Naive thymus-derived CD4-positive, alpha-beta T cell (primary cell): ENCODE results near the gene GPR161. TPM values are rescaled to one million over a fixed set of nuclear protein-coding genes. Genes with fewer than 3 reads are reported as not detected.
A peak's percentile ranks its signal among the peaks of the same experiment; 100 is the strongest.

Experiments
- ATAC-seq: fragments of 150-1000 bp; cut with Tn5 transposase; 2 replicates; pipeline ENCODE4 v1.10.0; 2021; ENCODE audit warnings: mild to moderate bottlenecking, moderate library complexity
- CTCF ChIA-PET: fragments of 350-600 bp; sonication (Branson Sonifier 250); formaldehyde crosslinking; loops from one replicate; lab custom pipeline; 2021; ENCODE audit warnings: antibody characterized with exemption; lab: Charles Lee
- POLR2A ChIA-PET: fragments of 350-600 bp; sonication (Branson Sonifier 250); formaldehyde crosslinking; loops from one replicate; lab custom pipeline; 2021; ENCODE audit warnings: antibody characterized with exemption, inconsistent platforms; lab: Charles Lee
- DNase-seq, 9 donors: peaks; one replicate each; pipeline versions ENCODE4 v3.0.0 to v3.0.0-alpha.2; 2020 to 2022; ENCODE audit warnings: mixed read lengths in 1 of 9
- H3K27ac ChIP-seq: one replicate; pipeline ENCODE4 v1.7.0; 2013; ENCODE audit warnings: mild to moderate bottlenecking, low read depth, low read length, moderate library complexity
- H3K27me3 ChIP-seq, 2 donors: one replicate each; pipeline ENCODE4 v1.7.0; 2013; ENCODE audit warnings: low read length in 2 of 2, mild to moderate bottlenecking in 2 of 2, moderate library complexity in 2 of 2; ENCODE audit not compliant: control insufficient read depth in 2 of 2, insufficient read depth in 2 of 2
- H3K36me3 ChIP-seq, 3 experiments: 1 replicate in 2 of 3; 2 replicates in 1 of 3; pipeline ENCODE4 v1.7.0; 2013; ENCODE audit warnings: low read length in 3 of 3, mild to moderate bottlenecking in 3 of 3, moderate library complexity in 1 of 3; ENCODE audit not compliant: insufficient read depth in 3 of 3, control insufficient read depth in 2 of 3
- H3K4me1 ChIP-seq, 2 donors: one replicate each; pipeline ENCODE4 v1.7.0; 2013; ENCODE audit warnings: low read length in 2 of 2, mild to moderate bottlenecking in 2 of 2, moderate library complexity in 1 of 2; ENCODE audit not compliant: control insufficient read depth in 2 of 2, insufficient read depth in 2 of 2
- H3K4me3 ChIP-seq: 2 replicates; pipeline ENCODE4 v1.7.0; 2013; ENCODE audit warnings: mild to moderate bottlenecking, low read length
- H3K9me3 ChIP-seq, 3 experiments: 1 replicate in 2 of 3; 2 replicates in 1 of 3; pipeline ENCODE4 v1.7.0; 2013; ENCODE audit warnings: low read length in 3 of 3; ENCODE audit not compliant: control insufficient read depth in 2 of 3
- H3K27ac Mint-ChIP-seq, 9 donors: one replicate each; pipeline ENCODE4 v1.8.0; 2020 to 2022; ENCODE audit warnings: mixed read lengths in 9 of 9, mild to moderate bottlenecking in 8 of 9, moderate library complexity in 5 of 9, inconsistent platforms in 2 of 9
- H3K27me3 Mint-ChIP-seq, 5 donors: one replicate each; pipeline ENCODE4 v1.8.0; 2021 to 2022; ENCODE audit warnings: mixed read lengths in 5 of 5, mild to moderate bottlenecking in 1 of 5
- H3K36me3 Mint-ChIP-seq, 5 donors: one replicate each; pipeline ENCODE4 v1.8.0; 2020 to 2022; ENCODE audit warnings: mixed read lengths in 5 of 5, mild to moderate bottlenecking in 3 of 5, inconsistent platforms in 1 of 5
- H3K4me1 Mint-ChIP-seq, 7 donors: one replicate each; pipeline ENCODE4 v1.8.0; 2020 to 2022; ENCODE audit warnings: mixed read lengths in 7 of 7, mild to moderate bottlenecking in 3 of 7, inconsistent platforms in 1 of 7
- H3K4me3 Mint-ChIP-seq, 10 donors: one replicate each; pipeline ENCODE4 v1.8.0; 2020 to 2022; ENCODE audit warnings: mild to moderate bottlenecking in 10 of 10, mixed read lengths in 10 of 10, moderate library complexity in 6 of 10, inconsistent platforms in 2 of 10
- H3K9me3 Mint-ChIP-seq, 11 donors: one replicate each; pipeline ENCODE4 v1.8.0; 2020 to 2022; ENCODE audit warnings: mixed read lengths in 11 of 11, mild to moderate bottlenecking in 4 of 11, inconsistent platforms in 1 of 11, moderate library complexity in 1 of 11
- intact Hi-C, 2 donors: fragments of 100-400 bp; cut with micrococcal nuclease; formaldehyde crosslinking; loops; one replicate each; pipeline ENCODE4 v1.15.1; 2023
- polyA plus RNA-seq, 2 donors: library from polyadenylated mRNA; unstranded; fragments of 300-500 nt; fragmentation: Illumina TruSeq; gene quantifications; one replicate each; pipeline ENCODE4 v1.2.3, GENCODE V29; 2021
- total RNA-seq, 6 experiments: library from RNA in 5 of 6; stranded (reverse) in 5 of 6; gene quantifications; 1 replicate in 5 of 6; 2 replicates in 1 of 6; pipeline ENCODE4 v1.2.3 and lab custom pipeline; 2021 to 2026

The GPR161 gene
- total and polyA plus RNA-seq, 7 experiments from 2014 or later: 0.05 to 0.60 (median 0.17) TPM; not detected in 3

- ChIA-PET CTCF (no interaction called here), POLR2A (no interaction called here)
- Histone ChIP-seq H3K27ac (no peak overlapping the region), H3K4me1 (no peaks in the 10 kb centered on the region), H3K9me3 (no peaks in the 10 kb centered on the region), H3K27me3 (no peaks in the 10 kb centered on the region), H3K36me3 (no peaks in the 10 kb centered on the region), H3K4me3 (no peak overlapping the region)
- no peak for ATAC-seq
- H3K36me3 Mint-ChIP-seq: no peaks in the 10 kb centered on the region
- intact Hi-C loops: no loop called here
- H3K4me1 Mint-ChIP-seq: peaks cover 0 to 1% (median 0%) of the 10 kb centered on the region in 7 donors
- peaks cover 0 to 10% (median 2%) of the 10 kb centered on the region in 11 donors for H3K9me3 Mint-ChIP-seq
- DNase-seq: no peak
- peaks cover 18 to 32% (median 29%) of the 10 kb centered on the region in 5 donors for H3K27me3 Mint-ChIP-seq
- H3K4me3 Mint-ChIP-seq: no peak overlapping the region
- H3K27ac Mint-ChIP-seq: no peak overlapping the region
These were observed 17.0 kb downstream of the GPR161 start for GRCh38 chr1:168119750-168120149.

DNA sequence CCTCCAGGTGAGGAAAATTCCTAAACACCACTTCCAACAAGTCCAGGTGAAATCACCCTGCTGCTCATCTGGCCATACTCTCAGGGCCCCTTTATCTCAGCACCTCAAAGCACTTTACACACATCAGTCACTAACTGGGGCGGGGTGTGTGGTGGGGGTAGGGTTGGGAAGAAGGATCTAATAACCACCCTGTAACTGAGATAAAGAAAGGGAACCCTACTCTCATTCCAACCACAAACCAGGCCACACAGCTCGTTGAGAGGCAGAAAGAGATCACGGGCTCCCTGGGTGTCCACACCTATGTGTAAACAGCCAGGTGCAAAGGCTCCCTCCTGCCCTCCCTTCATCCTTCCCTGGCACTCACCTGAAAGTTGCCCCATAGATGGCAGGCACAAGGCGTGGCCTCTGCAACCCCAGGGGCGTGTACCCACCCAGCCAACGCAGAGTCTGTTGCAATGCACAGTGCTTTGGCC lies 20.4 kb downstream of the GPR161 start:
- Mint-ChIP-seq H3K36me3 (no peaks in the 10 kb centered on the region), H3K27ac (peak overlapping the region in 1 of 9 donors; percentile 52), H3K9me3 (peaks cover 0 to 10% (median 2%) of the 10 kb centered on the region in 11 donors), H3K4me3 (no peak overlapping the region), H3K27me3 (peaks cover 5 to 18% (median 16%) of the 10 kb centered on the region in 5 donors), H3K4me1 (peaks cover 0 to 1% (median 0%) of the 10 kb centered on the region in 7 donors)
- Histone ChIP-seq H3K27me3 (no peaks in the 10 kb centered on the region), H3K4me1 (no peaks in the 10 kb centered on the region), H3K4me3 (no peak overlapping the region), H3K27ac (no peak overlapping the region), H3K9me3 (no peaks in the 10 kb centered on the region), H3K36me3 (no peaks in the 10 kb centered on the region)
- no peak for ATAC-seq
- DNase-seq: no peak
- POLR2A ChIA-PET: no interaction called here
- CTCF ChIA-PET: no interaction called here
- intact Hi-C loops: no loop called here

DNA sequence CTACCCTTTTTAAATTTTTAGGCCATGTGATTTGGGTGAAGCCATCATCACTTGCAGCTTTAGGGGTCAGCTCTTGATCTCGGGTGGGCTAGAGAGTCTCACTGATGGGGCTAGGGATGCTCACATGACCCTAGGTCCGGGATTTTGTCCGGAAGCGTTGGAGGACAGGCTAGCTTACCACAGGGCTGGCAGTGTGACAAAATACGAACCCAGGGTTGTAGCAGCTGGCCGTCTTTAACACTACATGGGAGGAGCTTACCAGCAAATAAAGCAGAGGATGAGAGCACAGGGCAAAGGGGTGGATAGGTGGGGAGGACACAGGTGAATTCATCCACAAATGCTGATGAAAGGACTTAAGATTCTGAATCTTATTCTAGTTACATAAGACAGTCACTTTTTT lies 21.9 kb downstream of the GPR161 start:
- peaks cover 0 to 1% (median 0%) of the 10 kb centered on the region in 7 donors for H3K4me1 Mint-ChIP-seq
- CTCF ChIA-PET: no interaction called here
- no peak overlapping the region for H3K27ac Mint-ChIP-seq
- Histone ChIP-seq H3K36me3 (no peaks in the 10 kb centered on the region), H3K27ac (no peak overlapping the region), H3K4me1 (no peaks in the 10 kb centered on the region), H3K4me3 (no peak overlapping the region), H3K9me3 (no peaks in the 10 kb centered on the region), H3K27me3 (no peaks in the 10 kb centered on the region)
- H3K27me3 Mint-ChIP-seq: peaks cover 5 to 17% (median 10%) of the 10 kb centered on the region in 5 donors
- POLR2A ChIA-PET: no interaction called here
- H3K9me3 Mint-ChIP-seq: peaks cover 0 to 8% (median 2%) of the 10 kb centered on the region in 11 donors
- ATAC-seq (no peak), DNase-seq (no peak)
- no peaks in the 10 kb centered on the region for H3K36me3 Mint-ChIP-seq
- no peak overlapping the region for H3K4me3 Mint-ChIP-seq
- intact Hi-C loops: no loop called here

- Histone ChIP-seq H3K4me1 (no peaks in the 10 kb centered on the region), H3K9me3 (no peaks in the 10 kb centered on the region), H3K27me3 (no peaks in the 10 kb centered on the region), H3K4me3 (no peak overlapping the region), H3K27ac (no peak overlapping the region), H3K36me3 (no peaks in the 10 kb centered on the region)
- Mint-ChIP-seq H3K27me3 (peaks cover 0 to 8% (median 4%) of the 10 kb centered on the region in 5 donors), H3K4me1 (peaks cover 0 to 1% (median 0%) of the 10 kb centered on the region in 7 donors), H3K27ac (no peak overlapping the region), H3K36me3 (no peaks in the 10 kb centered on the region), H3K9me3 (peaks cover 0 to 2% (median 0%) of the 10 kb centered on the region in 11 donors), H3K4me3 (no peak overlapping the region)
- no peak for ATAC-seq
- ChIA-PET POLR2A (no interaction called here), CTCF (no interaction called here)
- peak in 1 of 9 donors; percentile 41 for DNase-seq
- intact Hi-C loops: no loop called here
These were observed 23.9 kb downstream of the GPR161 start for GRCh38 chr1:168112673-168113305.

DNA sequence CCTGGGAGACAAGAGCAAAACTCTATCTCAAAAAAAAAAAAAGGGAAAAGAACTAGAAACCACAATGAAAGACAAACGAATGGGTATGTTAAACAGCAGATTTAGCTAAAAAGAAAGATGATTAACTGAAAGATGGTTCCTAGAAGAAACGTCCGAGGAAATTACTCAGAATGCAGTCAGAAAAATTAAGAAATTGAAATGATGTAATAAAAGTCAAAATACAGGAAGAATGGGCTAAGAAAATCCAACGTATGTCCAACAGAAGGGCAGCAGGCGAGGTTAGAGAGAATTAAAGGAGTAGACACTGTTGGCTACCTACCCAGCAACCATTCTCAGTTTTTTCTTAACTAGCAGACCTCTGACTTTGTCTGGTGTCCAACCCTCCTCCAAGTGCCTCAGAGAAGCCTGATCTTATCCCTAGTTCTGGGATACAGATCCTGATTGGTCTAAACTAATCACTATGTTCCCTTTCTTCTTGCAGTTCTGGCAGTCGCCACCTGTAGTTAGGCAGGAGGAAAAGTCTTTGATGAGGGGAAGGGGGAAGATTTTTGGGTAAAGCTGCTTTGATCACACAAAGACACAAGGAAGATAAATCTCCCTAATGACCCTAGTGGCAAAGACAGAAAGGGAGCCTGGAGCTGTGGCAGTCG lies 25.7 kb downstream of the GPR161 start:
- no peak overlapping the region for H3K27ac ChIP-seq
- Mint-ChIP-seq H3K4me1 (peaks cover 0 to 1% (median 0%) of the 10 kb centered on the region in 7 donors), H3K27me3 (peaks cover 0 to 5% (median 0%) of the 10 kb centered on the region in 5 donors), H3K4me3 (no peak overlapping the region), H3K27ac (no peak overlapping the region), H3K9me3 (peaks cover 0 to 2% (median 0%) of the 10 kb centered on the region in 11 donors), H3K36me3 (no peaks in the 10 kb centered on the region)
- ATAC-seq (no peak), DNase-seq (no peak)
- no peak overlapping the region for H3K4me3 ChIP-seq
- H3K36me3 ChIP-seq: no peaks in the 10 kb centered on the region
- ChIA-PET POLR2A (no interaction called here), CTCF (no interaction called here)
- H3K4me1 ChIP-seq: no peaks in the 10 kb centered on the region
- intact Hi-C loops: no loop called here
- H3K9me3 ChIP-seq: no peaks in the 10 kb centered on the region
- no peaks in the 10 kb centered on the region for H3K27me3 ChIP-seq

- H3K4me3 ChIP-seq: no peak overlapping the region
These were observed 30.5 kb downstream of the GPR161 start for GRCh38 chr1:168106274-168106673.

More at GRCh38 chr1:168106274-168106673, 30.5 kb downstream of the GPR161 start:
- no peaks in the 10 kb centered on the region for H3K36me3 Mint-ChIP-seq
- H3K4me1 Mint-ChIP-seq: no peaks in the 10 kb centered on the region
- no peak for DNase-seq
- Histone ChIP-seq H3K36me3 (no peaks in the 10 kb centered on the region), H3K27ac (no peak overlapping the region), H3K27me3 (no peaks in the 10 kb centered on the region), H3K4me1 (no peaks in the 10 kb centered on the region), H3K9me3 (no peaks in the 10 kb centered on the region)
- H3K27ac Mint-ChIP-seq: no peak overlapping the region
- ATAC-seq: no peak
- ChIA-PET CTCF (no interaction called here), POLR2A (no interaction called here)
- peaks cover 0 to 8% (median 4%) of the 10 kb centered on the region in 5 donors for H3K27me3 Mint-ChIP-seq
- H3K9me3 Mint-ChIP-seq: no peaks in the 10 kb centered on the region
- no peak overlapping the region for H3K4me3 Mint-ChIP-seq
- intact Hi-C loops: no loop called here
